WTC11 (cell line): ENCODE data around the gene AGPAT3.

Experiments used
- ELF4 ChIP-seq: sonication (generic); formaldehyde crosslinking; IDR thresholded peaks from 2 replicates; pipeline ENCODE4 v1.8.1; 2022; ENCODE audit warnings: low read depth, mild to moderate bottlenecking, moderate library complexity, missing genetic modification reagents
- IRF2 ChIP-seq: sonication (generic); formaldehyde crosslinking; IDR thresholded peaks from 2 replicates; pipeline ENCODE4 v1.8.0; 2022; ENCODE audit warnings: low read depth, missing genetic modification reagents, borderline replicate concordance
- JUN ChIP-seq: sonication (generic); formaldehyde crosslinking; IDR thresholded peaks from 2 replicates; pipeline ENCODE4 v1.8.0; 2023; ENCODE audit warnings: mild to moderate bottlenecking, missing genetic modification reagents
- TCF7 ChIP-seq: sonication (generic); formaldehyde crosslinking; IDR thresholded peaks from 2 replicates; pipeline ENCODE4 v1.8.0; 2022; ENCODE audit warnings: mild to moderate bottlenecking, low read depth, missing genetic modification reagents, moderate library complexity
- ZNF121 ChIP-seq: sonication (generic); formaldehyde crosslinking; IDR thresholded peaks from 2 replicates; pipeline ENCODE4 v1.8.0; 2023; ENCODE audit warnings: missing genetic modification reagents
- ZNF138 ChIP-seq: sonication (generic); formaldehyde crosslinking; conservative IDR thresholded peaks from 2 replicates; pipeline ENCODE4 v1.8.1; 2022; ENCODE audit warnings: mild to moderate bottlenecking, moderate library complexity, missing genetic modification reagents
- TF ChIP-seq, protein P1 (sequence below): sonication (generic); formaldehyde crosslinking; IDR thresholded peaks from 2 replicates; pipeline ENCODE4 v1.8.0; 2022; ENCODE audit warnings: mild to moderate bottlenecking, missing genetic modification reagents
- TF ChIP-seq, protein P2 (sequence below): fragments of 200-600 bp; IDR thresholded peaks from 2 replicates; pipeline ENCODE4 v1.8.0; 2022; ENCODE audit warnings: antibody characterized with exemption
- TF ChIP-seq, protein P3 (sequence below): sonication (generic); formaldehyde crosslinking; IDR thresholded peaks from 2 replicates; pipeline ENCODE4 v1.8.0; 2023; ENCODE audit warnings: missing genetic modification reagents, mild to moderate bottlenecking, borderline replicate concordance
- TF ChIP-seq, protein P4 (sequence below): sonication (generic); formaldehyde crosslinking; IDR thresholded peaks from 2 replicates; pipeline ENCODE4 v1.8.1; 2022; ENCODE audit warnings: low read depth, missing genetic modification reagents, borderline replicate concordance
- TF ChIP-seq, protein P5 (sequence below): sonication (generic); formaldehyde crosslinking; IDR thresholded peaks from 2 replicates; pipeline ENCODE4 v1.8.0; 2023; ENCODE audit warnings: missing genetic modification reagents
- TF ChIP-seq, protein P6 (sequence below): sonication (generic); formaldehyde crosslinking; IDR thresholded peaks from 2 replicates; pipeline ENCODE4 v1.8.0; 2022; ENCODE audit warnings: mild to moderate bottlenecking, missing genetic modification reagents

DNA sequence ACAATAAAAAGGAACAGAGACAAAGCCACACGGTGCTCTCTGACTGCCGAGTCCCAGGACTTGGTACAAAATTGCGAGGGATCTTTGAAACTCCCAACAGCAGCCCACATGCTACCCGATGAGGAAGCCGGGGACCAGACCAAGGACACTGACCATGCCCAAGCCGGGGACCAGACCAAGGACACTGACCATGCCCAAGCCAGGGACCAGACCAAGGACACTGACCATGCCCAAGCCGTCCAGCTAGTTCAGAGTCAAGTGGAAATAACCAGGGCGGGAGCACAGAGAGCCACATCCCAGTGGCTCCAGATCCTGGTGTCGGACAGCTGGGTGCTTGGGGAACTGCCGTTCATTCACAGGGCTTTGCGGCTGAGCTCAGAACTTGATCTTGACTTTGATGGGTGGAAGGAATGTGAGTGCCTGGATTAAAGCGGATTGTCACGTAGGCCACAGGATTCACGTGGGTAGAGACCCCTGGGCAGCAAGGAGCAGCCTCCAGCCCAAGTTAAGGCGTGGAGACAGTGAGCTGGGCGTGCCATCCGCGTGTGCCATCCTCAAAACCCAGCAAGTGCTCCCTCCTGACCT, 130.6 kb downstream of the AGPAT3 start:
- TF ChIP-seq, protein P1, sequence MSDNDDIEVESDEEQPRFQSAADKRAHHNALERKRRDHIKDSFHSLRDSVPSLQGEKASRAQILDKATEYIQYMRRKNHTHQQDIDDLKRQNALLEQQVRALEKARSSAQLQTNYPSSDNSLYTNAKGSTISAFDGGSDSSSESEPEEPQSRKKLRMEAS (CRISPR knock-in tag): no peak
- TF ChIP-seq, protein P2, sequence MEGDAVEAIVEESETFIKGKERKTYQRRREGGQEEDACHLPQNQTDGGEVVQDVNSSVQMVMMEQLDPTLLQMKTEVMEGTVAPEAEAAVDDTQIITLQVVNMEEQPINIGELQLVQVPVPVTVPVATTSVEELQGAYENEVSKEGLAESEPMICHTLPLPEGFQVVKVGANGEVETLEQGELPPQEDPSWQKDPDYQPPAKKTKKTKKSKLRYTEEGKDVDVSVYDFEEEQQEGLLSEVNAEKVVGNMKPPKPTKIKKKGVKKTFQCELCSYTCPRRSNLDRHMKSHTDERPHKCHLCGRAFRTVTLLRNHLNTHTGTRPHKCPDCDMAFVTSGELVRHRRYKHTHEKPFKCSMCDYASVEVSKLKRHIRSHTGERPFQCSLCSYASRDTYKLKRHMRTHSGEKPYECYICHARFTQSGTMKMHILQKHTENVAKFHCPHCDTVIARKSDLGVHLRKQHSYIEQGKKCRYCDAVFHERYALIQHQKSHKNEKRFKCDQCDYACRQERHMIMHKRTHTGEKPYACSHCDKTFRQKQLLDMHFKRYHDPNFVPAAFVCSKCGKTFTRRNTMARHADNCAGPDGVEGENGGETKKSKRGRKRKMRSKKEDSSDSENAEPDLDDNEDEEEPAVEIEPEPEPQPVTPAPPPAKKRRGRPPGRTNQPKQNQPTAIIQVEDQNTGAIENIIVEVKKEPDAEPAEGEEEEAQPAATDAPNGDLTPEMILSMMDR: no peak
- TF ChIP-seq, protein P3, sequence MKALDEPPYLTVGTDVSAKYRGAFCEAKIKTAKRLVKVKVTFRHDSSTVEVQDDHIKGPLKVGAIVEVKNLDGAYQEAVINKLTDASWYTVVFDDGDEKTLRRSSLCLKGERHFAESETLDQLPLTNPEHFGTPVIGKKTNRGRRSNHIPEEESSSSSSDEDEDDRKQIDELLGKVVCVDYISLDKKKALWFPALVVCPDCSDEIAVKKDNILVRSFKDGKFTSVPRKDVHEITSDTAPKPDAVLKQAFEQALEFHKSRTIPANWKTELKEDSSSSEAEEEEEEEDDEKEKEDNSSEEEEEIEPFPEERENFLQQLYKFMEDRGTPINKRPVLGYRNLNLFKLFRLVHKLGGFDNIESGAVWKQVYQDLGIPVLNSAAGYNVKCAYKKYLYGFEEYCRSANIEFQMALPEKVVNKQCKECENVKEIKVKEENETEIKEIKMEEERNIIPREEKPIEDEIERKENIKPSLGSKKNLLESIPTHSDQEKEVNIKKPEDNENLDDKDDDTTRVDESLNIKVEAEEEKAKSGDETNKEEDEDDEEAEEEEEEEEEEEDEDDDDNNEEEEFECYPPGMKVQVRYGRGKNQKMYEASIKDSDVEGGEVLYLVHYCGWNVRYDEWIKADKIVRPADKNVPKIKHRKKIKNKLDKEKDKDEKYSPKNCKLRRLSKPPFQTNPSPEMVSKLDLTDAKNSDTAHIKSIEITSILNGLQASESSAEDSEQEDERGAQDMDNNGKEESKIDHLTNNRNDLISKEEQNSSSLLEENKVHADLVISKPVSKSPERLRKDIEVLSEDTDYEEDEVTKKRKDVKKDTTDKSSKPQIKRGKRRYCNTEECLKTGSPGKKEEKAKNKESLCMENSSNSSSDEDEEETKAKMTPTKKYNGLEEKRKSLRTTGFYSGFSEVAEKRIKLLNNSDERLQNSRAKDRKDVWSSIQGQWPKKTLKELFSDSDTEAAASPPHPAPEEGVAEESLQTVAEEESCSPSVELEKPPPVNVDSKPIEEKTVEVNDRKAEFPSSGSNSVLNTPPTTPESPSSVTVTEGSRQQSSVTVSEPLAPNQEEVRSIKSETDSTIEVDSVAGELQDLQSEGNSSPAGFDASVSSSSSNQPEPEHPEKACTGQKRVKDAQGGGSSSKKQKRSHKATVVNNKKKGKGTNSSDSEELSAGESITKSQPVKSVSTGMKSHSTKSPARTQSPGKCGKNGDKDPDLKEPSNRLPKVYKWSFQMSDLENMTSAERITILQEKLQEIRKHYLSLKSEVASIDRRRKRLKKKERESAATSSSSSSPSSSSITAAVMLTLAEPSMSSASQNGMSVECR (CRISPR knock-in tag): no peak
- no peak for TF ChIP-seq ELF4 (CRISPR knock-in tag)
- TF ChIP-seq, protein P4, sequence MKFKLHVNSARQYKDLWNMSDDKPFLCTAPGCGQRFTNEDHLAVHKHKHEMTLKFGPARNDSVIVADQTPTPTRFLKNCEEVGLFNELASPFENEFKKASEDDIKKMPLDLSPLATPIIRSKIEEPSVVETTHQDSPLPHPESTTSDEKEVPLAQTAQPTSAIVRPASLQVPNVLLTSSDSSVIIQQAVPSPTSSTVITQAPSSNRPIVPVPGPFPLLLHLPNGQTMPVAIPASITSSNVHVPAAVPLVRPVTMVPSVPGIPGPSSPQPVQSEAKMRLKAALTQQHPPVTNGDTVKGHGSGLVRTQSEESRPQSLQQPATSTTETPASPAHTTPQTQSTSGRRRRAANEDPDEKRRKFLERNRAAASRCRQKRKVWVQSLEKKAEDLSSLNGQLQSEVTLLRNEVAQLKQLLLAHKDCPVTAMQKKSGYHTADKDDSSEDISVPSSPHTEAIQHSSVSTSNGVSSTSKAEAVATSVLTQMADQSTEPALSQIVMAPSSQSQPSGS (CRISPR knock-in tag): no peak
- no peak for TF ChIP-seq TCF7 (CRISPR knock-in tag)
- TF ChIP-seq IRF2: no peak
- no peak for TF ChIP-seq ZNF121
- no peak for TF ChIP-seq ZNF138 (CRISPR knock-in tag)
- TF ChIP-seq, protein P5, sequence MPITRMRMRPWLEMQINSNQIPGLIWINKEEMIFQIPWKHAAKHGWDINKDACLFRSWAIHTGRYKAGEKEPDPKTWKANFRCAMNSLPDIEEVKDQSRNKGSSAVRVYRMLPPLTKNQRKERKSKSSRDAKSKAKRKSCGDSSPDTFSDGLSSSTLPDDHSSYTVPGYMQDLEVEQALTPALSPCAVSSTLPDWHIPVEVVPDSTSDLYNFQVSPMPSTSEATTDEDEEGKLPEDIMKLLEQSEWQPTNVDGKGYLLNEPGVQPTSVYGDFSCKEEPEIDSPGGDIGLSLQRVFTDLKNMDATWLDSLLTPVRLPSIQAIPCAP (CRISPR knock-in tag): no peak
- TF ChIP-seq, protein P6, sequence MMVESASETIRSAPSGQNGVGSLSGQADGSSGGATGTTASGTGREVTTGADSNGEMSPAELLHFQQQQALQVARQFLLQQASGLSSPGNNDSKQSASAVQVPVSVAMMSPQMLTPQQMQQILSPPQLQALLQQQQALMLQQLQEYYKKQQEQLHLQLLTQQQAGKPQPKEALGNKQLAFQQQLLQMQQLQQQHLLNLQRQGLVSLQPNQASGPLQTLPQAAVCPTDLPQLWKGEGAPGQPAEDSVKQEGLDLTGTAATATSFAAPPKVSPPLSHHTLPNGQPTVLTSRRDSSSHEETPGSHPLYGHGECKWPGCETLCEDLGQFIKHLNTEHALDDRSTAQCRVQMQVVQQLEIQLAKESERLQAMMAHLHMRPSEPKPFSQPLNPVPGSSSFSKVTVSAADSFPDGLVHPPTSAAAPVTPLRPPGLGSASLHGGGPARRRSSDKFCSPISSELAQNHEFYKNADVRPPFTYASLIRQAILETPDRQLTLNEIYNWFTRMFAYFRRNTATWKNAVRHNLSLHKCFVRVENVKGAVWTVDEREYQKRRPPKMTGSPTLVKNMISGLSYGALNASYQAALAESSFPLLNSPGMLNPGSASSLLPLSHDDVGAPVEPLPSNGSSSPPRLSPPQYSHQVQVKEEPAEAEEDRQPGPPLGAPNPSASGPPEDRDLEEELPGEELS (CRISPR knock-in tag): no peak
- no peak for TF ChIP-seq JUN (CRISPR knock-in tag)
